ENCODE measurements around the gene FSTL4.

Gene FSTL4

DNA sequence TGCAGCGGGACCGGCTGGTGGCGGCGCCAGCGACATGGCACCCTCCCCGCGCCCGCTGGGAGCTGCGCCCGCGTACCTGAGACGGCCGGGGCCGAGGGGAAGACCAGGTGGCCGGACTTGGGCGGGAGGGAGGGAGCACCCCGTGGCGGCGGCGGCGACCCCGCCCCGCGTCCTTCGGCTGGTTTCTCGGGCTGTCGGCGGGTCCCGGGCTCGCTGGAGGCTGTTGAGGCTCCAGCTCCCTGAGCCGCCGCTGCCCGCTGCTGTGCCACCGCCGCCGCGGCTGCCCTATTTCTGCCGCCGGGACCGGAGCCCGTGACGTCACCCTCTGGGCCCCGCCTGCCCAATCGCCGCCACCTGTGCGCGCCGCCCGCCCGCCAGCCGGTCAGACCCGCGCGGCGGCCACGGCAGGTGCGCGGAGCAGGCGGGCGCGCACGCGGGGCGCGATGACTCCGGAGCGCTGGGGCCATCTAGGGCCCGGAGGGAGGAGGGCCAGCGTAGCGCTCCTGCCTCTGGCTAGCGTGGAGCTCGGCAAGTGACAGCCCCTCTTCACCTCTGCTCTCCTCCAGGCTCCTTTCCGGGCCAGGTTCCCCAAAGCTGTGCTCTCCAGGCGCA, at the start of gene FSTL4:
Gene FSTL4, minus strand, starts transcription at position 293 of the 612 bp plus-strand sequence.
- peak; percentile 70 for DNase-seq

DNA sequence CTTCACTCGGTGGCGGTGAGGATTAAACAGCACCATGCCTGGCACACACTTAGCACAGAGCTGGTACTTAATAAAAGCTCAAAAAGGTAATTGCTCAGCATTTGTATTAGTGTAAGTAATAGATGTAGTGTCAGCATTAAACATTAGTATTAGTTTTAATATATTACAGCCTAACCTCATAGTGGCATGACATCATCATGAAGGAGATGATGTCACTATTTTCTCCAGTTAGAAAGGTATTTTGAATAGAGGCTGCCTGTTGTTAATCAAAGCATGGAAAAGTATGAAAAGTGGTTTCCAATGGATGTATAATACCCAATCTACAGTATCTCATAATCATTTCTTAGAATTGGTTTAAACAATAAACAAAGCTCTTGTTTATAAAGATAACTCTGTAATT, 49.0 kb upstream of the FSTL4 start:
- DNase-seq: no peak

DNA sequence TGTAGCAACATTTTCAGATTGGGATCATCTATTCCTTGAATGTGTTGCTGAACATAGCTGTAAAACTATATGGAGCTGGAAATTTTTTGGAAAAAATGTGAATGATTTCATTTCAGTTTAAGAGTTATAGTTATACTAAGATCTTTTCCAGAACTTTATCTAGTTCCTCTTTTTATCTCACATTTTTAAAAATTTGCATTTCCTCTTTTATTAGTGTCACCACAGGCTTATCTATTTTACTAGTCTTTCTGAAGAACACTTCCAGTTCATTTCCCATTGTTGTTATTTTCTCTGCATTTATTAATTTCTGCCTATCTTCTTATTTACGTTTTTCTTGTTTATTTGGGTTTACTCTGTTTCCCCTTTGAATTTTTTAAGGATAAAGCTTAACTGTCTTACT, 46.0 kb upstream of the FSTL4 start:
- no peak for DNase-seq

DNA sequence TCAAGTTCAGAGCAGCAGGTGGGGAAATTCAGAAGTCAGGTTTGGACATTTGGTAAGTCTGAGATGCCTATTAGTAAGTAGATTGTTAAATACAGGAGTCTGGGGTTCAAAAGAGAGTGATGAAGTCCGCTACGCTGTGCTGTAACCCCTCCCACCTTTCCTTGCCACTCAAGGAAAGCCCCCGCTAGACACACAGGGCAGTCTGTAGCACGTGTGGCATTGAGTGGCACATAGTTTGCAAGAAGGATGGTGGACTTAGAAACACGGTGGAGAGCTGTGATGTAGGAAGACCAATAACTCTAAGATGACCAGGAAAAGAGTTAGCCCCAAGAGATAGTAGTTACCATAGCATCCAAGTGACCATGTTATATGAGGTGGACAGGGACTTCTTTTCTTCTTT, 44.7 kb upstream of the FSTL4 start:
- DNase-seq: no peak

DNA sequence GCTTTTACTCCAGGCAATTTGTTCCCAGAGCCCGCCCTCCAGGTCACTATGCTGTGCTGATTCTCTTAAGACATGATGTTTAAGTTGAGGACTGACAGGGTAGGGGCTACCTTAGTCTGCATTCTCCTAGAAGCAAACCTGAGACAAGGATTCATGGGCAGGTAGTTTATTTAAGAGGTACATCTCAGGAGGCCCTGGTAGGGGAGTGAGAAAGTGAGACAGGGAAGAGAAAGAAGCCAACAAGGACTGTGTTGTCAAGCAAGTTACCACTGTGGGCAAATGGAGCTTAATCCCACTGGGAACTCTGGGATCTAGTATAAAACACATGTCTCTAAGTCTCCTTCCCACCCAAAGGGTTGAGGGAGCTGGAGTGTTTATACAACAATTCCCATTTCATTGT, 43.6 kb upstream of the FSTL4 start:
- DNase-seq: no peak

DNA sequence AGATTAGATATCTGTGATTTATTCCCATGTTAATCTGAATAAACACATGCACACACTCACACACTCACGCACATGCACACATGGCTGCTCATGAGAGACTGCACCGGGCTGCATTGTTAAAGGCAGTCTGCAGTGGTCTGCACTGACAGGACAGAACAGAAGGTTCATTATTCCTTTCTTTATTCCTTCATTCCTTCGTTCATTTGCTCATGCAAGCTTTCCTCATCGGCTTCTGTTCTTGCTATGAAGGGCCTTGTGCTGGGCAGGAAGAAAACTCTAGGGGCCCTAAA, 41.4 kb upstream of the FSTL4 start:
- DNase-seq: no peak

DNA sequence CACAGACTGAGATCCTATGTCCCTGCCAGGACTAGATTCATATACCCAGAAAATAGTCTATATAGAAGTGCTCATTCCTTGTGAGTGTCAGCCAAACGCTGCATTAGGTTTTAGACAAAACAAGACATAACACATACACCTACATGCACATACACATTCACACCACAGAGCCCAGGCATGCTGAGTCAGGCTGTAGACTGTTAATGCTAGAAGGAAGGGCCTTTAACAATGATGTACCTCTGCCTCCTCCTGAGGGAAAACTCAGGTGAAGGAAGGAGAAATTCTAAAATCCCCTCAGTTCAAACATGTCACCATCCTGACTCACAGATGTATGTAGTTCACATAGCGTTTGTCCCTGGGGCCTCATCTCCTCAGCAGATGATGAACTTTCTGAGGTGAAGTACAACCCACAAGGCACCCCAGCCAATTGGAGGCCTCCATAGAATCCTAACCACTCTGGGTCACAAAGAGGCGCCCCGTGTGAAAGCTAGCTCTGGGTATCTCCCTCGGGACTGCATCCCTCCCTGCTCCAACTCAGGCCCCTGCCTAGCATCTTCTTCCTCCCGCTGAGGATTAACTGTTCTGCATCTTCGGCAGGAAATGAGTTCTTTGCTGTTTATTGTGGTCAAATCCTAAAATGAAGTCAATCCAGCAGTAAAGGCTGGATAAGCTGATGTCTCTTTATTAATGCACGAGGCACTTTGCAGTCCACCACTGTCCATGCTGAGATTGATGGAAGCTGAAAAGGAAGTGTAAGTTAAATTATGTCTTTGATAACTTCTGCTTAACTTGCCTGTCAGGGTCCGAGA, 40.8 kb upstream of the FSTL4 start:
- DNase-seq: no peak

DNA sequence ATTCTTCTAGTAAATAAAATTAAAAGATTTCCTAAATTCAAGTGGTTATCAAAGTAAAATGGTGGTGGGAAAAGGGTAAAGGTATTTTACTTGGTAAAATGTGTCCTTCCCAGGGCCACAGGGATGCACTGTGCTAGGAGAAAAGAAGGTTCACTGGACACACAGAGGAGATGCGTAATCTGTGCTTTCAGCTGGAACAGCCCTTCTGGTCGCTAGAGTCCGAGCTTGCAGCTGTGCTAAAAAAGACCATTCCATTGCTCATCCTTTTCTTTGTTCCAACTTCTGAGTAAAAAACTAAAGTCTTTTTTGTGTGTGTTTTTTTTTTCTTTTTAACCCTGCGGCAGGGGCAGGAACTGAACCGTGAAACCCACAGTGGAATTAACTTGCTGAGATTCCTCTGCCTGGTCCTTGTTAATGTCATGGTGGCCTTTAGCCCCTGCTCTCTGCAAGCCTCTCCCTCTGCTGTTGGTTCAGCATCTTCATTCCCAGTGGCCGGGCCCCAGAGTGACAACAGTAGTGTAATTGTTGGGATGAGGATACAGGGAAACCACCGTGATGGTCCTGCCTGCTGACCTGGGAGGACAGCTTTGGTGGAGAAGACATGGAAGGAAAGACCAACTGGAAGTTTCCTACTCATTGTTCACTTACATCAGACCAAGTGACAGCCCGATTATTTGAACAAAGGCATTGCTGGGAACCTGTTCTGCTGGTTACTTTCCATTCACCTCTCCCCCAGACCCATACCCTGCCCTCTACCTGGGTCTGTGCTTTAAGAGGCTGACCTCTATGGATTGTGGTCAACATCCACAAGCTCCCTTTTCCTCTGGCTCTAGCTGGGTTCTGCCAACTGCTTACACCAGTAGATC, 31.9 kb upstream of the FSTL4 start:
- DNase-seq: no peak

DNA sequence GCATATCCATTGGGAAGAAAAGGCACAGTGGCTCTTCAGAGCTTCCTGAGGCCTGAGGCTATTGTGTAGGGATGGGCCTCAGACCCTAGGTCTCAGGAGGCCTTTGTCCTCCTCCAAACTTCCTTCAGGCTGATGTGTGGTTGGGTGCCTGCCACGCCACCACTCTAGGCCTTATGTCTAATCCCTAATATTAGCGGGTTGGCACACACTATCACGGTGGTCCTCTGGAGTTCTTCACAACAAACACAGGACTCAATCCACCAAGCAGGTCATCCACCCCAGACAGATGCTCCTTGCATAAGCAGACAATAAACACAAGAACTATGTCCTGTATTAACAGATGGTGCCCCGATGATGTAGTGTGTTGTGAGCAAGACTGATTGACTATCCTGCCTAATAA, 31.0 kb upstream of the FSTL4 start:
- no peak for DNase-seq

DNA sequence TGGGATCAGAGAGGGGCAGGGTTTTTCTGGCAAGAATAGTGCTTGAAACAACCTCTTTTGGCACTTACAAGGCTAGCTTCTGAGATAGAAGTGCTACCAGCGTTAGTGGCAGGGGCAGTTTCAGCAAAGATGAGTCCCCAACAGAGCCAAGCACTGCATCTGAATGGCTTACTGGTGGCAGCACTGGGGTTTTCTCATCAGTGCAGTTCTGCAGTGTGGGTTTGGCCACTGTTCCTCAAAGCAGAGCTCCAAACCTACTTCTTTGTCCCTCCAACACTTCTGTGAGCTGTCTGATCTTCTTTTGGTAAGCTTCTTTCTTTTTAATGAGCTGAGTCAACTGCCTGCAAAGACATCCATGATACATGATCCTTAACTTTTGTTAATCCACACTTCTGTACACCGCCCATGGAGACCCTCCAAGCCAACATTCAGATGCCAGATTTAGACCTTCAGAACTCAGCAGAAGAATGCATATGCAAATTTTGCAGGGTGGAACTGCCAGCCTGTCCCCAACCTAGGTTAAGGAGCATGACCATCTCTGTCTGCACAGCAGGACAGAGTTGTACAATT, 29.9 kb upstream of the FSTL4 start:
- no peak for DNase-seq

DNA sequence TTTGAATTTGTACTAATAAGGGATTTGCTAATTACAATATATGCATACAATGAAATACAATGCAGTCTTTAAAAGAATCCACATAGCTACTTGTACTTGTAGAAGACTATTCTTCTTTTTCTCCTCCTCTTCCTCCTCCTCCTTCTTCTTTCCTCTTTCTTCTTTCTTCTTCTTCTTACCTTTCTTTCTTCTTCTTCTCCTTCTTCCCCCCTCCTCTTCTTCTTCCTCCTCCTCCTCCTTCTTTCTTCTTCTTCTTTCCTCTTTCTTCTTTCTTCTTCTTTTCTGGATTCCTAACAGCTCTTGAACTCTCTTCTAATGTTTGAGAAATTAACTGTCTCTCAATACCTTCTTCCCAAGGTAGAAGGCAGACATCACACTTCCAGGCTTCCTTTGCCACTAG, 29.3 kb upstream of the FSTL4 start:
- DNase-seq: no peak

DNA sequence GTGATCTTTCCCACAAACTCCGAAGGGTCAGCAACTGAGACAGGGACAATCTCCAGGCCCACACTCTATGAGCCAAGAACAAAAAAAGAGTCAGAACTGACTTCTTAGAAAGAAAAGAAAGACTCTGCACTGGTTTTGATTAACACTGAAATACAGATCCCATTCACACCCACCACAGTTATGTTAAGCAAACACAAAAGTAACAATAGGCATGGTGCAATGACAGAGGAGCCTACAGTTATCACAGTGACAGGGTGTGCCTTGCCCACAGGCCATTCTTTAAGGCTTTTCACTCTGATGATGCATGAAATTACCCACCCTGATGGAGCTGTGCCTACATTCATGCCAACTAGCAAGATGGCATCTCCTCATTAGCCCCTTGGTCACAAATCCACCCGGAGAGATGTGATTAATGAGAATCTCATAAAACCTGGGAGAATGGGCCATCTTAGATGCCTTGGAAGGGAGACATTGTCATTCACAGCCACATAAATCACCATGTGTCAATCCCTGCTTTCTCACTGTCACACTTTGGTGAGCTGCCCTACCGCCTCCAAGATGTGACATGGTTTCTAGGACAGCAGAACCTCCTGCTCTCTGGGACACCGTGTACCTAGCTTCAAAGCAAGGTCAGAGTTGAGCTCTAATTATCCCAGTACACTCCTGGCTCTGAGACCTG, 27.6 kb upstream of the FSTL4 start:
- no peak for DNase-seq

DNA sequence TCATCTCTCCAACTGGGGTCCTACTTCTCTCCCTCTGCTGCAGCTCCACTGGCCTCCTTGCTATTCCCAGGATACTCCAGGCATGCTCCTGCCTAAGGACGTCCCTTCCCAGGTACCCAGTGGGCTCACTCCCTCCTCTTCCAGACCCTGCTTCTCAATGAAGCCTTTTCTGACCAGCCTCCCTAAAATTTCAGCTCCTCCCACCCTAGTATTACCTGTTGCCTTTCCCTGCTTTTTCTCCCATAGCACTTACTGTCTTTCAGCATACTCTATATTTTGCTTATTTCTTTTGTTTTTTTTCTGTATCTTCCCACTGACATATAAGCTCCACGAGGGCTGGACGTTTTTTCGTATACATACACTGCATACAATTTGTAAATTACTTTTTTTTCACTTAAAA, 26.1 kb upstream of the FSTL4 start:
- no peak for DNase-seq

DNA sequence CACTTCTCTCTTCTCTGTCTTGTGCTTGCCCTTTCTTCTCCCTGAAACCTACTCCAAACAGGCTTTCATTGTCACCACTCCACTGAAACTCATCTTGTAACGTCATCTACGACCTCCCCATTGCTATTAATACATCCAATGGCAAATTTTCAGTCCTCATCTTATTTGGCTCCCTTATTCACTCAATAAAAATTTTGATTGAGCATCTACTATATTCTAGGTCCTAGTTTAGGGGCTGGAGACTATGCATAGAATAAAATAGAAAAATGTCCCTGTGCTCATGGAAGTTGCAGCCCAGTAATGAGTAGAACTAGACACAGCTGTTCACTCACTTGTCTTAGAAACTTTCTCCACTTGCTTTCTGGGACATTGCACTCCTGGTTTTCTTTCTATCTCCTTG, 24.9 kb upstream of the FSTL4 start:
- DNase-seq: no peak

DNA sequence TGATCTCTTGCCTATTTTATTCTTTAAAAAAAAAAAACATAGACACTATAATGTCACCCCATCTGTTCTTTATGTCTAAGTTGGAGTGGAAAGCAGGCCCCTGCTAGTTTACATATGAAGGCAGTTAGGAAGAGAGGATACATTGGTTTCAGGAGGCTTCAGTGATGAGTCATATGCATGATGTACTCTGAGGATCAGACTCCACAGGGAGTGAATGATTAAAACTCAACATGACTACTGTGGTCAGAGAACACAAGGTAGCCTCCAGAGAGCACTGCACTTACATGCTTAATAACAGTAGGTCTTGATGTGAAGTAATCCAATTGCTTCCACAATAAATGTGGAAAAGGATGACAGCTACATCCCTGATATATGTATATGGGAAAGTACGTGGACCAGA, 22.7 kb upstream of the FSTL4 start:
- no peak for DNase-seq

DNA sequence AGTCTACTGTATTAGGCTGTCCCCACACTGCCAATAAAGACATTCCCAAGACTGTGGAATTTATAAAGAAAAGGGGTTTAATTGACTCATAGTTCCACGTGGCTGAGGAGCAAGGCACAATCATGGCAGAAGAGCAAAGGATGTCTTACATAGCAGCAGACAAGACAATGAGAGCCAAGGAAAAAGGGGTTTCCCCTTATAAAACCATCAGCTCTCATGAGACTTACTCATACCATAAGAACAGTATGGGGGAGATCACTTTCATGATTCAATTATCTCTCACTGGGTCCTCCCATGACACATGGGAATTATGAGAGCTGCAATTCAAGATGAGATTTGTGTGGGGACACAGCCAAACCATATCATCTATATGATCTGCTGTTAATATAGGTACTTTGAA, 14.8 kb upstream of the FSTL4 start:
- no peak for DNase-seq

DNA sequence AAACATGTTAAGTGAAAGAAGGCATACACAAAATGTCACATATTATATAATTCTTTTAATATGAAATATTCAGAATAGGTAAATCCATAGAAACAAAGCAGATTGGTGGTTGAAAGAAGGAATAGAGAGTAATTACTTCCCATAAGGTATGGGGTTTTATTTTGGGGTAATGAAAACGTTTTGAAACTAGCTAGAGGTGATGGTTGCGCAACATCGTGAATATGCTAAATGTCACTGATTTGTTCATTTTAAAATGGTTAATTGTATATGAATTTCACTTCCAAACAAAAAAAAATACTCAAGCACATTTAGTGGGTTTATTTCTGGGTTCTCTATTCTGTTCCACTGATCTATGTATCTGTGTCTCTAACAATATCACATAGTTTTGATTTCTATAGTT, 12.0 kb upstream of the FSTL4 start:
- no peak for DNase-seq

DNA sequence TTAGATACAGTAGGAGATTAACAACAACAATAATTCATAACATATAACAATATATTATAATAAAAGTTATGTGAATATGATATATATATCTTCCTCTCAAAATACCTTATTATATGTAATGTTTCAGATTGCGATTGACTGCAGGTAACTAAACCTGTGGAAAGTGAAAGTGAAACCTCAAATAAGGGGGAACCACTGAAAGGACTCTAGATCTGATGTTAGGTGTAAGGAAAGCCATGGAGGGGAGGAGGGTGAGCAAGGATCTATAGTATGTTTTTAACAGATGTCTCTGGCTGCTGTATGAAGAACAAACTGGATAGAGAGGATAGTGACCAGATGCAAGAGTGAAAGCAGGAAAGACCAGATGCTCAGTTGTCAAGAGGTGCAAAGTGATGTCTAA, 5.8 kb upstream of the FSTL4 start:
- no peak for DNase-seq

DNA sequence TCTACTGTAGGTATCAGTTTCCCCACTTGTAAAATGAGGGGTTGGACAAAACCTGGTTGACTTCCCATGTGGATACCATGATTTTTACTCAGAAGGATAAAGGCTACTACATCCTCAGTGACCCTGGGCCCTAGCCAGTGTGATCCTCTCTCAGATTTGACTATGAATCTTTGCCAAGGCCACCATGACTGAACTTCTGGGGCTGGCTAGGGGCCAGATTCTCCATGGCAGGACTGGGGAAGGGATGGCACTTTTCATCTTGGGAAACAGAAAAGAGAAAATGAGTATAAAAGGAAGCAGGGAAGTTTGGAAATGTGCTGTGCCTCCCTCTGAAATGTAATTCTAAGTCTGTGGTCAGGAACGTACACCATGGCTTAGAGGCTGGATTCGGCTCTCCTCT, 1.4 kb upstream of the FSTL4 start:
- no peak for DNase-seq

DNA sequence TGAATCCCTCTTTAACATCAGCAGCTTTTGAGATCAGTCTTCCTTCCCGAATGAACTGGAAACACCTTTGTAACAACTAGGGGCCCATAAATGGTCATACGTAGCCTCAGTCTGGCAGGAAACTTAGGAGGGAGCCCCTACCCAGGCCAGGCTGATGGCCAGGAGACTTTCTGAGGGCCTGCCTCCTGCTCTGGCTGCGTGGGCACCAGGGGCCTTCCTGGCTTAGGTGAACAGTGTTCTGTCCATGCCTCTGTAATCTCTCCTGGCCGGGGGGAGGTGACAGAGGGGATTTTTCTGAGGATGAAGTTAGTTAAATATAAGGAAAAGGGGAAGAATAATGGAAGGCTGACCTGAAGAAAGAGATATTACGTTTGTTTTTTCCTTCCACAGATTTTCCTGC, 843 bp upstream of the FSTL4 start:
- no peak for DNase-seq

DNA sequence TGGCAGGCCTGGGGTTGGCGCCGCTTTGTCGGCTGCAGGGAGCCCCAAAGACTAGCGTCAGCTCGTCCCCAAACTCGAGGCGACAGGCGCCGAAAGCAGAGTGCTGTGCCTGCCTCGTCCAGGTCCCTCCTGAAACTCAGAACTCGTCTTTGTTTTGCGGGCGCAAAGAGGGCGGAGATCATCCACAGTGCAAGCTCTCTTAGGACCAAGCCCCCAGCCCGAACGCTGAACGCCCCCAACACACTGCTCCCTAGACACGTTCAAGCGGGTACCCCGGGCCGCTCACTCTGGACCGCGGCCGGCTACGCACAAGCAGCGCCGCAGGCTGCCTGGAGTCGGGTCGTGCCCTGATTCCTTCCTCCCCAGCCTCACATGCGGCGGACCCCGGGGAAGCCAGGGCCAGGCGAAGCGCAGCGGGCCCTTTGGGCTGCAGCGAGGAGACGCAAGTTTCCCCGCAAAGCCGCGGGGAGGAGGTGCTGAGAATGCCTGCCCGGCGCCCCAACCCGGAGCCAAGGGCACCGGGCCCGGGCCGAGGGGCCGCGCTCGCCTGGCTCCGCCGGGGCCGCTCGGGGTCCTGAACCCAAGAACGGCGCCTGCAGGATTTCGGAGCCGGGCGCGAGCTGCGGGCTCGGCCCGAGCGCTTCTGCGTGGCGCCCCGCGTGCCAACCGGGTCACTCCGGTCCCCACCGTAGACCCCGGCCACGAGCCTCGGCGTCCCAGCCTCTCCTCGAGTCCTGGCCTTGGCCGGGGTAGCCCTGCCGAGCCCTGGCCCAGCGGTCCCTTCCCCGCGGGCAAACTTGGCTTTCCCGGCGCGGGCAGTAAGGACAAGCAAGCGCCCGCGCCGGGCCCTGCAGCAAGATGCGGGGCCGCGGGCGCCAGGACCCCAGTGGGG, 738 bp downstream of the FSTL4 start:
- DNase-seq: no peak

Measured in NCI-H510A (cell line).